Large intestine (tissue), 12 donors: ENCODE measurements around the gene ARHGAP1. TPM values are rescaled to one million over a fixed set of nuclear protein-coding genes. Genes with fewer than 3 reads are reported as not detected.

ENCODE experiments used
- DNase-seq, 2 donors: peaks; one replicate each; pipeline versions ENCODE4 v3.0.0 to v3.0.0-alpha.2; 2013
- H3K27ac ChIP-seq: one replicate; pipeline ENCODE4 v1.5.1; 2013; ENCODE audit warnings: low read length
- H3K27me3 ChIP-seq: 2 replicates; pipeline ENCODE4 v1.6.1; 2013; ENCODE audit warnings: low read length; ENCODE audit not compliant: control insufficient read depth, insufficient read depth
- H3K36me3 ChIP-seq: 2 replicates; pipeline ENCODE4 v1.6.1; 2013; ENCODE audit warnings: low read length; ENCODE audit not compliant: control insufficient read depth, insufficient read depth
- H3K4me1 ChIP-seq: one replicate; pipeline ENCODE4 v1.6.1; 2013; ENCODE audit warnings: low read length; ENCODE audit not compliant: control insufficient read depth, insufficient read depth
- H3K4me3 ChIP-seq: one replicate; pipeline ENCODE4 v1.5.1; 2013; ENCODE audit warnings: low read length
- H3K9me3 ChIP-seq: one replicate; pipeline ENCODE4 v1.6.1; 2013; ENCODE audit warnings: mild to moderate bottlenecking, low read depth, low read length, moderate library complexity; ENCODE audit not compliant: control insufficient read depth
- WGBS: methylation state at CpG from one replicate; pipeline ENCODE4 v1.1.5; 2013; ENCODE audit warnings: low lambda C conversion rate; ENCODE audit not compliant: insufficient coverage; 5-methylcytosine and 5-hydroxymethylcytosine counted together
- long read RNA-seq, 11 donors: transcript quantifications; one replicate each; lab custom pipeline, GENCODE V29; 2026
- polyA plus RNA-seq: library from polyadenylated mRNA; unstranded; fragments of 120-200 nt; gene quantifications from one replicate; pipeline ENCODE4 v1.2.1, GENCODE V29; 2013

The ARHGAP1 gene
- 47.2 TPM for polyA plus RNA-seq
- long read RNA-seq, donor 1, transcript ARHGAP1-201 (13 exons, 3,375 nt): major isoform, 6 of 8 reads
- long read RNA-seq, donor 1, partial matches to known transcripts: 0 of 8 reads
- long read RNA-seq, donor 1, other reads (novel, unspliced or antisense): 0 of 8 reads
- long read RNA-seq, donor 2, transcript ARHGAP1-201 (13 exons, 3,375 nt): major isoform, 11 of 37 reads
- long read RNA-seq, donor 2, transcript ARHGAP1-207 (4 exons, 901 nt): minor isoform, 7 of 37 reads
- long read RNA-seq, donor 2, partial matches to known transcripts: 18 of 37 reads
- long read RNA-seq, donor 2, other reads (novel, unspliced or antisense): 0 of 37 reads
- long read RNA-seq, donor 3: 0 reads
- long read RNA-seq, donor 4, partial matches to known transcripts: 0 of 3 reads
- long read RNA-seq, donor 4, other reads (novel, unspliced or antisense): 0 of 3 reads
- long read RNA-seq, donor 5, transcript ARHGAP1-201 (13 exons, 3,375 nt): major isoform, 13 of 14 reads
- long read RNA-seq, donor 5, partial matches to known transcripts: 0 of 14 reads
- long read RNA-seq, donor 5, other reads (novel, unspliced or antisense): 0 of 14 reads
- long read RNA-seq, donor 6, transcript ARHGAP1-201 (13 exons, 3,375 nt): major isoform, 11 of 13 reads
- long read RNA-seq, donor 6, partial matches to known transcripts: 0 of 13 reads
- long read RNA-seq, donor 6, other reads (novel, unspliced or antisense): 0 of 13 reads
- long read RNA-seq, donor 7, transcript ARHGAP1-201 (13 exons, 3,375 nt): major isoform, 5 of 9 reads
- long read RNA-seq, donor 7, partial matches to known transcripts: 0 of 9 reads
- long read RNA-seq, donor 7, other reads (novel, unspliced or antisense): 0 of 9 reads
- long read RNA-seq, donor 8, transcript ARHGAP1-201 (13 exons, 3,375 nt): major isoform, 13 of 17 reads
- long read RNA-seq, donor 8, partial matches to known transcripts: 0 of 17 reads
- long read RNA-seq, donor 8, other reads (novel, unspliced or antisense): 0 of 17 reads
- long read RNA-seq, donor 9, partial matches to known transcripts: 0 of 6 reads
- long read RNA-seq, donor 9, other reads (novel, unspliced or antisense): 0 of 6 reads
- long read RNA-seq, donor 10, transcript ARHGAP1-201 (13 exons, 3,375 nt): major isoform, 9 of 15 reads
- long read RNA-seq, donor 10, partial matches to known transcripts: 0 of 15 reads
- long read RNA-seq, donor 10, other reads (novel, unspliced or antisense): 0 of 15 reads
- long read RNA-seq, donor 11, transcript ARHGAP1-207 (4 exons, 901 nt): major isoform, 5 of 10 reads
- long read RNA-seq, donor 11, transcript ARHGAP1-201 (13 exons, 3,375 nt): major isoform, 5 of 10 reads
- long read RNA-seq, donor 11, partial matches to known transcripts: 0 of 10 reads
- long read RNA-seq, donor 11, other reads (novel, unspliced or antisense): 0 of 10 reads

DNA sequence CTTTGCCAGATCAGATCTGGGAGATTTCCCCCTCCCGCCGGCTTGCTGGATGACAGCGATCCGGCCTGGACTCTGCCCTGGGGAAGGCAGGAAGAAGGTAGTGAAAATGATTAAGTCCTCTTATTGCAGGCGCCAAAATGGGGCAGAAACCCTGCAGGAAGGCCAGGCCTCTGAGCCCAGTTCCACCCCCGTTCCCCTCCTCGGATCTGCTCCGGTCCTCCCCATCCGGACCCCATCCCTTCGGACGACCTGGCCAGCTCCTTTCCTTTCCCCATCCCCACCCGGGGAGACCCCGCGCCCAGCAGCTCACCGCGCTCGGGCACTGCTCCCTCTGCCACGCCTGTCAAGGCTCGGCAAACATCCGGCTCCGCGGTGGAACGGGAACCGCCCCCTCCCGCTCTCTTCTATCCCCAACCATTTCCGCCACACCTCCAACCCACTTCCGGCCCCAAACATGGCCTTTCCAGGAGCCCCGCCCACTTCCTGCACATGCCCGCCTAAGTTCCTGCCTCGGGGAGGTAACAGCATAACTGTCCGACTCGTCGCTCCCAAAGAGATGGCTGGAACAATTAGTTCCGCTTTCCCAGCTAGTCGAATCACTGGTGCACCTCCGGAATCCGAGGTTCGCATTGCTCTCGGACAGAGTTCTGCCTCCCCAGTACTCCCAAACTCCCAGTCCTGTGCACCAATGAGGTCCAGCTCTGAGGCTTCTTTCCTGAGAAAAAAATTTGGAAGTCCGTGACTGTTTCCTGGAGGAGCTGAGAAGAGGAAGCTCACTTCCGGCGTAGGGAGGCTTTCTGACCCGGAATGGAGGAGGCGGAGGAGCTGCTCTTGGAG, at the start of gene ARHGAP1, which contains the start of gene ZNF408:
Gene ARHGAP1 (minus strand): TSS at position 379 of the 837 bp plus-strand sequence. CDS start 4,512 bp downstream, outside the sequence.
Gene ZNF408 (plus strand): TSS at position 791 of the 837 bp plus-strand sequence. CDS start 17 bp downstream, at position 808.
- peak within 1 kb of the TSS; percentile 97 for H3K27ac ChIP-seq
- H3K4me1 ChIP-seq: peaks cover 23% of the 10 kb centered on the region
- peak; percentile 98 to 99 for DNase-seq
- no CpG with 5 or more reads among the region's 44 CpGs for WGBS
- no peaks in the 10 kb centered on the region for H3K9me3 ChIP-seq
- no peaks in the 10 kb centered on the region for H3K27me3 ChIP-seq
- peak within 1 kb of the TSS; percentile 93 for H3K4me3 ChIP-seq
- peaks cover 48% of the 10 kb centered on the region for H3K36me3 ChIP-seq

DNA sequence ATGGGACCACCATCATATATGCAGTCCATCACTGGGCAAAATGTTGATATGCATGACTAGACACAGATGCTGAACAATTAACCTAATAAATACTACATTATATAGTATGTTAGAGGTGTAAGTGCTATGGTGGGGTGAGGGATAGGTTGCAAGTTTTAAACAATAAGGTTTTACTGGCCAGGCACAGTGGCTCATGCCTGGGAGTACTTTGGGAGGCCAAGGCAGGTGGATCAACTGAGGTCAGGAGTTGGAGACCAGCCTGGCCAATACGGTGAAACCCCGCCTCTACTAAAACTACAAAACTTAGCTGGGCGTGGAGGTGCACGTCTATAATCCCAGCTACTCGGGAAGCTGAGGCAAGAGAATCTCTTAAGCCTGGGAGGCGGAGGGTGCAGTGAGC, 46.7 kb upstream of the ARHGAP1 start:
- Histone ChIP-seq H3K36me3 (peaks cover 87% of the 10 kb centered on the region), H3K27ac (no peak overlapping the region)

GRCh38 chr11:46745995-46746394, 45.6 kb upstream of the ARHGAP1 start:
- WGBS: 100% methylated on average over 1 of the region's 3 CpGs
- DNase-seq: no peak
- Histone ChIP-seq H3K27me3 (no peaks in the 10 kb centered on the region), H3K36me3 (peaks cover 92% of the 10 kb centered on the region), H3K9me3 (no peaks in the 10 kb centered on the region), H3K27ac (no peak overlapping the region), H3K4me3 (no peak overlapping the region), H3K4me1 (no peaks in the 10 kb centered on the region)

More for the DNA sequence above, 46.7 kb upstream of the ARHGAP1 start:
- DNase-seq: no peak
- Histone ChIP-seq H3K4me1 (no peaks in the 10 kb centered on the region), H3K27me3 (no peaks in the 10 kb centered on the region), H3K9me3 (no peaks in the 10 kb centered on the region), H3K4me3 (no peak overlapping the region)
- no CpG with 5 or more reads among the region's 6 CpGs for WGBS

- H3K4me1 ChIP-seq: no peaks in the 10 kb centered on the region
- WGBS: no CpG with 5 or more reads among the region's 1 CpG
- H3K27me3 ChIP-seq: no peaks in the 10 kb centered on the region
- H3K27ac ChIP-seq: no peak overlapping the region
- H3K4me3 ChIP-seq: no peak overlapping the region
- no peak for DNase-seq
- peaks cover 85% of the 10 kb centered on the region for H3K36me3 ChIP-seq
- H3K9me3 ChIP-seq: no peaks in the 10 kb centered on the region
Observed at GRCh38 chr11:46745328-46745727, 44.9 kb upstream of the ARHGAP1 start.

GRCh38 chr11:46743693-46744339, 43.4 kb upstream of the ARHGAP1 start:
- peaks cover 78% of the 10 kb centered on the region for H3K36me3 ChIP-seq

GRCh38 chr11:46743043-46743442, 42.6 kb upstream of the ARHGAP1 start:
- no peak overlapping the region for H3K27ac ChIP-seq
- no peaks in the 10 kb centered on the region for H3K27me3 ChIP-seq
- WGBS: no CpG with 5 or more reads among the region's 2 CpGs
- peaks cover 73% of the 10 kb centered on the region for H3K36me3 ChIP-seq
- H3K4me1 ChIP-seq: peaks cover 2% of the 10 kb centered on the region
- H3K9me3 ChIP-seq: no peaks in the 10 kb centered on the region
- no peak overlapping the region for H3K4me3 ChIP-seq
- DNase-seq: no peak

More at GRCh38 chr11:46743693-46744339, 43.4 kb upstream of the ARHGAP1 start:
- WGBS: 72% methylated on average over 2 of the region's 10 CpGs
- no peaks in the 10 kb centered on the region for H3K9me3 ChIP-seq
- no peaks in the 10 kb centered on the region for H3K4me1 ChIP-seq
- H3K4me3 ChIP-seq: no peak overlapping the region
- no peak for DNase-seq
- H3K27ac ChIP-seq: no peak overlapping the region
- no peaks in the 10 kb centered on the region for H3K27me3 ChIP-seq

DNA sequence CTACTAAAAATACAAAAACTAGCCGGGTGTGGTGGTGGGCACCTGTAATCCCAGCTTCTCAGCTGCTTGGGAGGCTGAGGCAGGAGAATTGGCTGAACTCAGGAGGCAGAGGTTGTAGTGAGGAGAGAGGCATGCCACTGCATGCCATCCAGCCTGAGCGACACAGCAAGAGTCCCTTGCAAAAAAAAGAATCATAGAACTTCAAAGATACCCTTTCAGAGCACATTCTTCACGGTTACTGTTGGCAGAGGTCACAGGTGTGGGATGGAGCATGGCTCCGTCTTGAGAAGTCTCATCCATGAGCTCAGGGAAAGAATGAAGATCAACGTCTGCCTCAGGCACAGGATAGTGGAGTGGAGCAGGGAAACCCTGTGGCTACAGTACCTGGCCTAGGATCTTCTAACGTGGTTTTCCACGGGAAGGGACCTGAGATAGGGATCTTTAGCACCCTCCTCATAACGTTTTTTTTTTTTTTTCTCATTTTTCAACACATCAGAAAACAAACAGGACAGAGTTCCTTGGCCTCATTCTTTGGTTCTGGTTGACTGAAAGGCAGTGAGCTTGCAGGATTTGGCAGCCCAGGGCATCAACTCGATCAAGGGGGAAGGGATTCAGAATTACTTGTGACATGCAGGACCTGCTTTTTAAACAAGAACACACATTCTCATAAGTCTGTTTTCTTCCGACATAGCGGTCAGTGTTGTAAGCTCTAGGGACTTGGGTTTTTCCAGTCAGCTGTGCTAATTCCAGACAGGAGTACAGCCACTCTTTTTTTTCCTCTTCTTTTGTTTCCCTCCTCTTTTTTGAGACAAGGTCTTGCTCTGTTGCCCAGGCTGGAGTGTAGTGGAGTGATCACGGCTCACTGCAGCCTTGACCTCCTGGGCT, 41.4 kb upstream of the ARHGAP1 start:
- DNase-seq: no peak
- no peak overlapping the region for H3K27ac ChIP-seq
- peaks cover 2% of the 10 kb centered on the region for H3K4me1 ChIP-seq
- peaks cover 61% of the 10 kb centered on the region for H3K36me3 ChIP-seq
- 93% methylated on average over 3 of the region's 12 CpGs for WGBS
- no peak overlapping the region for H3K4me3 ChIP-seq
- no peaks in the 10 kb centered on the region for H3K27me3 ChIP-seq
- no peaks in the 10 kb centered on the region for H3K9me3 ChIP-seq

DNA sequence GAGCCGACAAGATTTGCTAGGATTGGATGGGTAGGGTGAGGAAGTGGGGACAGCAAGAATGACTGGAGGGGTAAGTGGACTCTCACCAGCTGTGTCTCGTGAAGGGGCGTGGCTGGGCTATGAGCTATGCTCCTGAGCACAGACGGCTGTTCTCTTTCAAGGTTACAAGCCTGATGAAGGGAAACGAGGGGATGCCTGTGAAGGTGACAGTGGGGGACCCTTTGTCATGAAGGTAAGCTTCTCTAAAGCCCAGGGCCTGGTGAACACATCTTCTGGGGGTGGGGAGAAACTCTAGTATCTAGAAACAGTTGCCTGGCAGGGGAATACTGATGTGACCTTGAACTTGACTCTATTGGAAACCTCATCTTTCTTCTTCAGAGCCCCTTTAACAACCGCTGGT, 38.5 kb upstream of the ARHGAP1 start:
- H3K27me3 ChIP-seq: no peaks in the 10 kb centered on the region
- DNase-seq: peak; percentile 31 to 67
- no CpG with 5 or more reads among the region's 6 CpGs for WGBS
- H3K9me3 ChIP-seq: no peaks in the 10 kb centered on the region
- no peak overlapping the region for H3K4me3 ChIP-seq
- peaks cover 32% of the 10 kb centered on the region for H3K36me3 ChIP-seq
- peaks cover 2% of the 10 kb centered on the region for H3K4me1 ChIP-seq
- no peak overlapping the region for H3K27ac ChIP-seq
